Activated naive CD4-positive, alpha-beta T cell treated with Interleukin-2 at 50 U/mL for 16 hours (primary cell): Measurements from ENCODE around the gene UBA5.

Source experiments
- DNase-seq: peaks from one replicate; pipeline ENCODE4 v3.0.0-alpha.2; 2020

Gene UBA5

DNA sequence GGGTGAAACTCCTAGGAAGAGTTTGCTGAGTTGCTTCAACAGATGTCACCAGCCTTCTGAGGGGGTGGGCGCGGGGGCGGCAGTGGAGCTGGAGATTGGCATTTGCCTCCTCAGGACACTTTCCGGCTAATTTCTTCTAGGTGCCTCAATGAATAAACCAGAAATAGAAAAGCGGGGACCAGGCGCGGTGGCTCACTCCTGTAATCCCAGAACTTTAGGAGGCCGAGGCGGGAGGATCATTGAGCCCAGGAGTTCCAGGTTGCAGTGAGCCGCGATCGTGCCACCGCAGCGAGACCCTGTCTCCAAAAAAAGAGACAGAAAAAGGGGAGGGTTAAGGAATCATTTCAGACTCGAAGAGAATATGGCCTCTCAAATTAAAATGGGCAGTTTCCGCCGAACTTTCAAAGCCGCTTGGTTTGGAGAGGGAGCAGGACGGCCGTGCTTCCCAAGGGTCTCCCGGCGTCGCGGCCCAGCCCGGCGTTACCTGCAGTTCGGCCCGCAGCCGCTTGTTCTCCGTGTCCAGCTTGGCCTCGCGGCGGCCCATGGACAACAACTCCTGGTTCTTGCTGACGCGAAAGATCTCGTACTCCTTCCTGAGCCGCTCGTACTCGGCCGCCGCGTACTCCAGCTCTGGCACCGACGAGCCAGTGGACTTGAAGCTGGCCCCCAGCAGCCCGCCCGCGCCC is 61.5 kb downstream of the UBA5 start:
- peak; percentile 9 for DNase-seq

DNA sequence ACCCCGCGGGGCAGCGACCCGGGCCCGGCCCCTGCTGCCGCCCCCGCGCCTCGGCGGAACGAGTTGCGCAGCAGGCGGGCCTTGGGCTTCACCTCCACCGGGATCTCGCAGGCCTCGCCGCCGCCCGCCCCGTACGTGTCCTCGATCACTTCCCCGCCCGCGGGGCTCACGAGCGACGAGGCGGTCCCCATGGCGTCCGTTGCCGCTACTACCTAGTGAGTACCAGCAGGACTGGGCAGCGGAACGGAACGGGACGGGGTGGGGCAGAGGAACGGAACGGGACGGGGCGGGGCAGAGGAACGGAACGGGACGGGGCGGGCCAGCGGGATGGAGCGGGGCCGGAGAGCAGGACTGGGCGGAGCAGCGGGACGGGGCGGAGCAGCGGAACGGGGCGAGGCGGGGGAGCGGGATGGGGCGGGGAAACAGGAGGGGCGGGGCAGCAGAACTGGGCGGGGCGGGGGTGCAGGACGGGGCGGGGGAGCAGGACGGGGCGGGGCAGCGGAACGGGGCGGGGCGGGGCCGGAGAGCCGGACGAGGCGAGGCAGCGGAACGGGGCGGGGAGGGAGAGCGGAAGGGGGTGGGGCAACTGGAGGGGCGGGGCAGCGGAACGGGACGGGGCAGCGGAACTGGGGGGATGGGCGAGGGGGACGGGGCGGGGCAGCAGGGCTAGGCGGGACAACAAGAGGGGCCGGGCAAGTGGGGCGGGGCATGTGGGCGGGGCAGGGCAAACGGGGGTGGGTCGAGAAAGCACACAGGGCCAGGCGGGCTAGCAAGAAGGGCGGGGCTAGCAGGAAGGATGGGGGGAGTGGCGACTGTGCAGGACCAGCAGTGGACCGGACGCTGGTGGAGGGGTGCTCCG is 62.3 kb downstream of the UBA5 start, which contains the start of gene NPHP3:
NPHP3 (minus strand) TSS at position 245 of the 859 bp plus-strand sequence; CDS start at position 191, 54 bp downstream.
- peak; percentile 91 for DNase-seq

DNA sequence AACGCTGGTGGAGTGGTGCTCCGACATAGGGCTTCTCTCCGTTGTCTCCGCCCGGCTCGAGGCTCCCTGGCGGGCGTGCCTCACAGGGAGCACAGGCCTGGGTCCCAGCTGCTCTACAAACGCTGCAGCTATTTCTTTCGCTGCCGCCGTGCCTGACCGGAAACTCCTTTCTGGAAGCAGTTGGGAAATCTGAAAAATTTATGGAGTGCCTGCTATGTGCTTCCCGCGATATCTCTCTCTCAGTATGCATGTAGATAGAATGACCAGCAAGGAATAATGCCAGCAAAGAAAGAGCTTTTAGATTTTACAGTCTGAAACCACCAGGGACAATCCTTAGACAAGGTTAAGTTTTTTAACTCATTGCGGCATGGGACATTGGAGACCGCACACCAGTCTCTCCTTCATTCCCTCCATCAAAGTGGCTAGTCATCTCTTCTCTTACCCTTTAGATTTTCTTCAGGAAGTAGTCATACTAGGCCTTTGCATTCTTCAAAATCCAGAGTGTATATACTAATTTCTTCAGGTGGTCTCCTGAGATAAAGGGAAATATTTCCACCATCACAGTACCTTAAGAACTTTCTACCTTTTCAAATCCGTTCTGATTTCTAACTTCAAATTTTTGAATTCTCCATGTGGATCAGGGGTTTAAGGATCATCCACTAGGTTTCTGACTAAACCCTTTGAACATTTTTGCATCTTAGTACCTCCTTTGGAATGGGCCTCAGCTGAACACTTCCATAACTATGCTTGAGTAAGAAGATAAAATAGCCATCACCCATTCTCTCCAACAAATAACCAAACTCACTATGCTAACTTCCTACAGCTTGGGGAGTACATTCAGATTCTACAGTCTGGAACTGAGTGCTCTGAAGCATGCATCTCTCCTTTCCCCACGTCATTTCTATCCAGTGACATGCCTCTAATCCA is 63.2 kb downstream of the UBA5 start:
- DNase-seq: no peak

DNA sequence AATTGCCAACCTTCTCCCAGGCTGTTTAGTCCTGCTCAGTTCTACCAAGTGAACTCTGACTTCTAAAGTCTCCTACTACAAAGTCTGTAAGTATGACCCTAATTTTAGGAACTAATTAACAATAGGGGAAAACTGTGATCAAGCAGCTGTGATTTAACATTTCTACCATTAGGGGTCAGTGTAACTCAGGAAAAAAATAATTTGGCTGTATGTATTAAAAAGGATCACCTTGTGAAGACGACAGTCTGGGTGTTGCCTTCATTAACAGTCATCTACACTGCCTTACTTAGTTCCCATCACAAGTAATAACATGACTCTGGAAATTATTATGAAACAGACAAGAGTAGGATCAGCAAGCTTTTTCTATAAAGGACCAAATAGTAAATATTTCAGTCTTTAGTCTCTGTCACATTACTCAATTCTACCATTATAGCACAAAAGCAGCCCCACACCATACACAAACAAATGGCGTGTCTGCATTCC is 66.3 kb downstream of the UBA5 start:
- DNase-seq: no peak
